Aorta (tissue), 5 donors: ENCODE measurements around the gene GRID2IP. TPM values are rescaled to one million over a fixed set of nuclear protein-coding genes. Genes with fewer than 3 reads are reported as not detected.

Source experiments
- ATAC-seq: fragments of 200-7000 bp; cut with Tn5 transposase; one replicate; pipeline ENCODE4 v1.9.1; 2022; ENCODE audit warnings: moderate library complexity; ENCODE audit not compliant: low FRiP score
- DNase-seq, 2 donors: peaks; one replicate each; pipeline ENCODE4 v3.0.0-alpha.2; 2020
- H3K27ac ChIP-seq, 2 donors: one replicate each; pipeline ENCODE4 v1.5.1; 2013; ENCODE audit warnings: low read length in 2 of 2, mild to moderate bottlenecking in 2 of 2, moderate library complexity in 2 of 2, control low read depth in 1 of 2, inconsistent platforms in 1 of 2, low read depth in 1 of 2
- H3K27me3 ChIP-seq, 2 donors: one replicate each; pipeline ENCODE4 v1.6.1; 2013; ENCODE audit warnings: control low read depth in 1 of 2, low read length in 1 of 2, mild to moderate bottlenecking in 1 of 2, moderate library complexity in 1 of 2; ENCODE audit not compliant: insufficient read depth in 2 of 2, control insufficient read depth in 1 of 2
- H3K36me3 ChIP-seq, 2 donors: one replicate each; pipeline ENCODE4 v1.6.1; 2013; ENCODE audit warnings: control low read depth in 1 of 2, low read length in 1 of 2, mild to moderate bottlenecking in 1 of 2; ENCODE audit not compliant: insufficient read depth in 2 of 2, control insufficient read depth in 1 of 2
- H3K4me1 ChIP-seq, 2 donors: one replicate each; pipeline ENCODE4 v1.6.1; 2013; ENCODE audit warnings: low read length in 2 of 2, control low read depth in 1 of 2, mild to moderate bottlenecking in 1 of 2, moderate library complexity in 1 of 2; ENCODE audit not compliant: insufficient read depth in 2 of 2, control insufficient read depth in 1 of 2
- H3K4me3 ChIP-seq, 2 donors: one replicate each; pipeline ENCODE4 v1.5.1; 2013; ENCODE audit warnings: low read length in 2 of 2, control low read depth in 1 of 2, mild to moderate bottlenecking in 1 of 2
- H3K9me3 ChIP-seq: one replicate; pipeline ENCODE4 v1.6.1; 2013; ENCODE audit warnings: mild to moderate bottlenecking, low read length; ENCODE audit not compliant: control insufficient read depth
- WGBS, 2 donors: extraction: QIAGEN DNeasy Blood & Tissue Kit; methylation state at CpG; one replicate each; pipeline ENCODE4 v1.1.7; 2013; 5-methylcytosine and 5-hydroxymethylcytosine counted together
- intact Hi-C, 2 donors: fragments of 100-400 bp; cut with DNase I; formaldehyde crosslinking; loops; one replicate each; pipeline versions ENCODE4 v1.14.2 to v1.15.0; 2022
- polyA plus RNA-seq, 2 donors: library from polyadenylated mRNA; stranded (reverse); fragments of 200-250 nt; gene quantifications; one replicate each; pipeline ENCODE4 v1.2.3, GENCODE V29; 2013
- total RNA-seq, 2 donors: library from RNA; stranded (reverse); fragmentation: NEBNext Ultra II Directional; extraction: Animal tissue kit (Norgen Biotek cat#: 25700); gene quantifications; one replicate each; pipeline ENCODE4 v1.2.1, GENCODE V29; 2021
- donor health status: healthy with polysubstance abuse.
- donor health status: Bipolar disorder and iron deficiency.
- donor health status: DM: no; HTN: no; CAD: no.
- donor health status: DM: no; HTN: no; CAD: no.
- donor health status: DM: yes; HTN: yes; CAD: no.

GRID2IP gene
- total and polyA plus RNA-seq, 4 donors = 0.16 to 0.39 (median 0.25) TPM; not detected in 1

DNA sequence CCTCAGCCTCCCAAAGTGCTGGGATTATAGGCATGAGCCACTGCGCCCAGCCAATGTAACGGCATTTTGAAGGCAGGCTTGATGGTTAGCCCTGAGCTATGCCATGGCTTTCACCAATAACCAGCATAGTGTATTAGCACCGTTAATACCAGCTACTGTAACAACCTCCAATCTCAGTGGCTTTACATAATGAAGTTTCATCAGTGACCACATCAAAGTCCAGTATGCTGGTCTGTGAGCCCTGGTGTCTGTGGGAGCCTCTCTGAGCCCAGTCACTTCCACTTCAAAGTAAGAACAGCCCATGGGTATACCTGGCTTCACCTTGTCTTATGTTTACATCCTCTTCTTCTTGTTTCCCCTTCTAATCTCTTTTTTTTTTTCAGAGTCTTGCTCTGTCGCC lies 14.4 kb upstream of the GRID2IP start:
- Histone ChIP-seq H3K9me3 (no peaks in the 10 kb centered on the region), H3K27ac (no peak overlapping the region), H3K4me3 (no peak overlapping the region), H3K36me3 (no peaks in the 10 kb centered on the region), H3K4me1 (no peaks in the 10 kb centered on the region), H3K27me3 (peaks cover 0 to 1% of the 10 kb centered on the region in 2 donors)
- 87 to 91% methylated on average over 4 of the region's 4 CpGs for WGBS, 2 donors
- DNase-seq (no peak), ATAC-seq (no peak)
- intact Hi-C loops = no loop called here

DNA sequence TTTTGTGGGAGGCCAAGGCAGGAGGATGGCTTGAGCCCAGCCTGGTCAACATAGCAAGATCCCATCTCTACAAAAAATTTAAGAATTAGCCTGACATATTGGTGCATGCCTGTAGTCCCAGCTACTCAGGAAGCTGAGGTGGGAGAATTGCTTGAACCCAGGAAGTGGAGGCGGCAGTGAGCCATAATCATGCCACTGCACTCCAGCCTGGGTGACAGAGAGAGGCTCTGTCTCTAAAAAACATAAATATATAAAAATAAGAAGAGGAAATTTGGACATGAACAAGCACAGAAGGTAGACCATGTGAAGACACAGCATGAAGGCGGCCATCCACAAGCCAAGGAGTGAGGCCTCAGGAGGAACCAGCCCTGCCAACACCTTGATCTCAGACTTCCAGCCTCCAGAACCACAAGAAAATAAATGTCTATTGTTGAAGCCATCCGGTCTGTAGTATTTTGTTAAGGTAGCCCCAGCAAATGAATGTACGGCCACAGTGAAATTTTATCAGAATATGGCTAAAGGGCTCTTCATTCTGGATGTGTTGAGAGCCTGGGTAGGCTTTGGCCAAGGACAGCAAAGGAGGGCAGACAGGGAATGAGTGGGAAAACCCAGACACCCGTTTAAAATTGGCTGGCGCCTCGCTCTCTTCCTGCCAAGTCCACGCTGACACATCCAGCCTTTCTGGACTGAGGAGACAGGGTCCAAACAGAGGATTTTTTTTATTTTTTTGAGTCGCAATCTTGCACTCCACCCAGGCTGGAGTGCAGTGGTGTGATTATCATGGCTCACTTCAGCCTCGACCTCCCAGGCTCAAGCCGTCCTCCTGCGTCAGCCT lies 12.9 kb upstream of the GRID2IP start:
- H3K4me3 ChIP-seq = no peak overlapping the region
- intact Hi-C loops = no loop called here
- H3K4me1 ChIP-seq = no peaks in the 10 kb centered on the region
- DNase-seq = peak; percentile 78 to 84
- no peak overlapping the region for H3K27ac ChIP-seq
- no peak for ATAC-seq
- H3K36me3 ChIP-seq = no peaks in the 10 kb centered on the region
- no peaks in the 10 kb centered on the region for H3K27me3 ChIP-seq
- 18 to 20% methylated on average over 12 of the region's 12 CpGs for WGBS, 2 donors
- no peaks in the 10 kb centered on the region for H3K9me3 ChIP-seq

DNA sequence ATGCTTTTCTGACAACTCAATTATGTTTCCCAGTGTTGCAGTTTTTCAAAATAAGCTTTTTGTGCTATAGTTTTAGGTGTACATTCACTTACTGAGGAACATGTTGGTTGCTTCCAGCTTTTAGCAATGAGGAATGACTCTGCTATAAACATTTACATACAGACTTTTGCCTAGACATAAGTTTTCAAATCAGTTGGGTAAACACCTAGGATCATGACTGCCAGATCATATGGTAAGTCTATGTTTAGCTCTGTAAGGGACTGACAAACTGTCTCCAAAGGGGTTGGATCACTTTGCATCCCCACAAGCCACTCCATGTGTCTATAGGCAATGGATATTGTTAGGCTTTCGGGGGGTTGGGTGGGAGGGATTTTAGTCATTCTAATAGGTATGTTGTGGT lies 10.8 kb upstream of the GRID2IP start:
- H3K27me3 ChIP-seq = no peaks in the 10 kb centered on the region
- H3K4me1 ChIP-seq = no peaks in the 10 kb centered on the region
- DNase-seq = no peak
- intact Hi-C loops = no loop called here
- H3K4me3 ChIP-seq = no peak overlapping the region
- H3K27ac ChIP-seq = no peak overlapping the region
- no peaks in the 10 kb centered on the region for H3K9me3 ChIP-seq
- ATAC-seq = no peak
- 95 to 98% methylated on average over 1 of the region's 1 CpG for WGBS, 2 donors
- H3K36me3 ChIP-seq = no peaks in the 10 kb centered on the region

DNA sequence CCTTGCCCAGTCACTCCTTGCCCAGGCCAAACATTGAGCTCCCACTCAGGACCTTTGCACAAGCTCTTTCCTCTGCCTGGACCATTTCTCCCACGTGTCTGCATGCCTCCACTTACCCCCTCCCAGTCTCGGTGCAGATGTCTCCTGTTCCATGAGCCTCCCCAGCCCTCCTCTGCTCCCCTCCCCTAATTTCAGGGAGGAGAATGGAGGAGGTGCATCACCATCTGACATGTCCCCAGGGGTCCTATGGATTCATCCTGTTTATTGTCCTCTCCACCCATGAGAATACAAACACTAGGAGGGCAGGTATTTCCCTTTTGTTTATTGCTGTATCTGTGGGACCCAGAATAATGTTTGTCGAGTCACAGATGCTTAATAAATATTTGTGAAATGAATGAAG lies 8.6 kb upstream of the GRID2IP start:
- no peak overlapping the region for H3K4me3 ChIP-seq
- no peak for DNase-seq
- H3K27ac ChIP-seq = no peak overlapping the region
- no peaks in the 10 kb centered on the region for H3K27me3 ChIP-seq
- no peaks in the 10 kb centered on the region for H3K4me1 ChIP-seq
- intact Hi-C loops = no loop called here
- ATAC-seq = no peak
- no peaks in the 10 kb centered on the region for H3K9me3 ChIP-seq
- H3K36me3 ChIP-seq = no peaks in the 10 kb centered on the region
- WGBS, 2 donors = 54 to 62% methylated on average over 3 of the region's 3 CpGs

DNA sequence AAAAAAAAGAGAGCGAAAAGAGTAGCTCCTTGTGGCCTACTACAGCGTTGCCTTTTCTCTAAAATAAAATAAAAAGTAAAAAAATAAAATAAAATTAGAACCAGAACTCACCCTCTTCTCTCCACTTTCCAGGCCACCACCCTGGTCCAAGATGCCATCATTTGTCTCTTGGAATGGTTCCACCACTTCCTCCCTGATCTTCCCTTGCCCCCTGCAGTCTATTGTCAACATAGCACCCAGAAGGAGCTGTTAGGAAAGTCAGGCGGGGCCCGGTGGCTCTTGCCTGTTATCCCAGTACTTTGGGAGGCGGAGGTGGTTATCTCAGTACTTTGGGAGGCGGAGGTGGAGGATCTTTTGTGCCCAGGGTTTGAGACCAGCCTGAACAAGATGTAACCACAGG lies 7.6 kb upstream of the GRID2IP start:
- Histone ChIP-seq H3K4me1 (no peaks in the 10 kb centered on the region), H3K27ac (no peak overlapping the region), H3K36me3 (no peaks in the 10 kb centered on the region), H3K27me3 (no peaks in the 10 kb centered on the region), H3K4me3 (no peak overlapping the region), H3K9me3 (no peaks in the 10 kb centered on the region)
- DNase-seq (no peak), ATAC-seq (no peak)
- whole genome bisulfite sequencing, 2 donors = 71 to 72% methylated on average over 6 of the region's 6 CpGs
- intact Hi-C loops = no loop called here

DNA sequence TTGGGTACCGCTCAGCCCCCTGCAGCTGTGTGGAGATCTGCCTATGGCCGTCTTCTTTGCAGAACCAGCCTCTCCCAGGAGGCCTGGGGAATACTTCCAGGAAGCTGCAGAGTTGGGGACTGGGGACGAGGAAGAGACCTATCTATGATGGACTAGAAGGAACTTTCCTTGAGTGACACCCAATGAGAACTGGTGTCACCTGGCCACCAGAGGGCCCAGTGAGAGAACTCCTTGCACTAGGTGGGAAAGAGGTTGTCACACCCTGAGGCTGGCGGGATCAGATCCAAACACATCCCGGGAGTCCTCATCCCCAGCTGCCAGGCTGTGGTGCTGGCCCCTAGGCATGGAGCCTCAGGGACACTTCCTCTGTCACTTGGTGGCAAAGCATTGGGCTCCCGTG lies 4.9 kb upstream of the GRID2IP start:
- ATAC-seq (no peak), DNase-seq (no peak)
- intact Hi-C loops = no loop called here
- Histone ChIP-seq H3K27ac (no peak overlapping the region), H3K4me1 (no peaks in the 10 kb centered on the region), H3K27me3 (no peaks in the 10 kb centered on the region), H3K4me3 (no peak overlapping the region), H3K9me3 (no peaks in the 10 kb centered on the region), H3K36me3 (no peaks in the 10 kb centered on the region)
- 82 to 83% methylated on average over 6 of the region's 6 CpGs for WGBS, 2 donors

DNA sequence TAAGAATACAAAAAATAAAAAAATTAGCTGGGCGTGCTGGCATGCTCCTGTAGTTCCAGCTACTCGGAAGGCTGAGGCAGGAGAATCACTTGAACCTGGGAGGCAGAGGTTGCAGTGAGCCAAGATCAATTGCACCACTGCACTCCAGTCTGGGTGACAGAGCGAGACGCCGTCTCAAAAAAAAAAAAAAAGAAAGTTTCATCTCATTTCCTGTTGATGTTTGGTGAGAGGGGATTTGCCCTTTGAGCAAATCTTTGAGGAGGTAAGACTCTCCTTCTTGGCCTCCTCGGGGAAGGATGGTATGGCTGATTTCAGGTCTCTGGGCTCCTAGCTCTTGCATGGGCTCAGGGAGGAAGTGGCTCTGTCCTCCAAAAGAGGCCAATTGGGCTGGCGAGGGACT lies 3.6 kb upstream of the GRID2IP start:
- Histone ChIP-seq H3K4me1 (no peaks in the 10 kb centered on the region), H3K36me3 (no peaks in the 10 kb centered on the region), H3K27ac (no peak overlapping the region), H3K9me3 (no peaks in the 10 kb centered on the region), H3K4me3 (no peak overlapping the region), H3K27me3 (no peaks in the 10 kb centered on the region)
- no peak for ATAC-seq
- intact Hi-C loops = no loop called here
- WGBS, 2 donors = 87 to 89% methylated on average over 7 of the region's 7 CpGs
- DNase-seq = no peak

DNA sequence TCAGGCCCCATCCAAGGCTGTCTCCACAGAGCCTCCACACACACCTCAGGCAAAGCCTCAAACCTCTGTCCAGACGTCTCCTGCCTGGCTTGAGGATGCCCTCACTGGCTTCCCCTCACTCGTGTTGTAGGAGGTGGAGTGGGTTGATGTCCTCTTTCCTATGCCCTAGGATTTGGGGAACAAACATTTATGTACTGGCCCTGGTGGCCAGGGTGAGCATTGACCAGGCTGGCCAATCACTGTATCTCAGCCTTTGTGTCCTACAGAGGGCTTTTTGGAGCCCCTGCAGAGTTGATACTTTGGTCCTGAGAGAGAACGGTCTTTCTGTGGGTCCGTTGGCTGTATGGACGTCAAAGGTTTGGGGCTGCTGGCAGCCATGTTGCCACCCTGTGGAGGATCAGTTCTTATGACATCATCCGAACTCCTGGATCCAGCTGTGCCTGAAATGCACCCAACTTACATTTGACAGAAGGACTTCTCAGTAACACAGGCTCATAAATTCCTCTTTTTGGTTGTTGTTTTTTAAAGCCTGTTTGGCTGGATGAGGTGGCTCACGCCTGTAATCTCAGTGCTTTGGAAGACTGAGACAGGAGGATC lies 2.3 kb upstream of the GRID2IP start:
- ATAC-seq = no peak
- DNase-seq = no peak
- Histone ChIP-seq H3K9me3 (no peaks in the 10 kb centered on the region), H3K36me3 (no peaks in the 10 kb centered on the region), H3K4me3 (no peak overlapping the region), H3K27me3 (no peaks in the 10 kb centered on the region), H3K4me1 (no peaks in the 10 kb centered on the region), H3K27ac (no peak overlapping the region)
- intact Hi-C loops = no loop called here
- 77 to 79% methylated on average over 7 of the region's 7 CpGs for WGBS, 2 donors

DNA sequence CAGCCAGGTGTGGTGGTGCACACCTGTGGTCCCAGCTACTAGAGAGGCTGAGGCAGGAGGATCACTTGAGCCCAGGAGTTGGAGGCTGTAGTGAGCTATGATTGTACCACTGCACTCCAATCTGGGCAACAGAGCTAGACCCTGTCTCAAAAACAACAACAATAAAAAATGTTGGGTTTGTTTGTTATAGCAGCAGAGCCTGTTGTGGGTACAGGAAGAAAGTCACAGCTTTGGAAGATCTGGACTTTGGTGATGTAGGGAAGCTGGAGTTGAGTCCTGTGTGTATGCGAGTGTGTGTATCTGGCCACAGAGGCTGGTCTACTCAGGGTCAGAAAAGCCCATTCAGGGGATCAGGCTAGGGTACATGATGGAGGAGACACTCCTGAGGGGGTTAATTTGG lies 3.9 kb downstream of the GRID2IP start:
- Histone ChIP-seq H3K4me1 (no peaks in the 10 kb centered on the region), H3K27ac (no peak overlapping the region), H3K36me3 (no peaks in the 10 kb centered on the region), H3K27me3 (no peaks in the 10 kb centered on the region), H3K9me3 (no peaks in the 10 kb centered on the region), H3K4me3 (no peak overlapping the region)
- intact Hi-C loops = no loop called here
- ATAC-seq (no peak), DNase-seq (no peak)
- 90 to 97% methylated on average over 1 of the region's 1 CpG for WGBS, 2 donors
